Stimulated activated CD4-positive, alpha-beta T cell treated with anti-CD3 and anti-CD28 coated beads, Interleukin-12 subunit alpha, Interleukin-12 subunit beta, amount 100 ng/mL, for 4 hours (primary cell): ENCODE measurements around the gene AGTR2.
"Not testable (repeated sequence)": the region's sequence is repeated elsewhere in the genome, so short reads cannot be mapped to it uniquely, and the experiment has no call there.

ENCODE experiments used
- DNase-seq: peaks from one replicate; pipeline ENCODE4 v3.0.0-alpha.2; 2020

Gene AGTR2, protein sequence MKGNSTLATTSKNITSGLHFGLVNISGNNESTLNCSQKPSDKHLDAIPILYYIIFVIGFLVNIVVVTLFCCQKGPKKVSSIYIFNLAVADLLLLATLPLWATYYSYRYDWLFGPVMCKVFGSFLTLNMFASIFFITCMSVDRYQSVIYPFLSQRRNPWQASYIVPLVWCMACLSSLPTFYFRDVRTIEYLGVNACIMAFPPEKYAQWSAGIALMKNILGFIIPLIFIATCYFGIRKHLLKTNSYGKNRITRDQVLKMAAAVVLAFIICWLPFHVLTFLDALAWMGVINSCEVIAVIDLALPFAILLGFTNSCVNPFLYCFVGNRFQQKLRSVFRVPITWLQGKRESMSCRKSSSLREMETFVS

DNA sequence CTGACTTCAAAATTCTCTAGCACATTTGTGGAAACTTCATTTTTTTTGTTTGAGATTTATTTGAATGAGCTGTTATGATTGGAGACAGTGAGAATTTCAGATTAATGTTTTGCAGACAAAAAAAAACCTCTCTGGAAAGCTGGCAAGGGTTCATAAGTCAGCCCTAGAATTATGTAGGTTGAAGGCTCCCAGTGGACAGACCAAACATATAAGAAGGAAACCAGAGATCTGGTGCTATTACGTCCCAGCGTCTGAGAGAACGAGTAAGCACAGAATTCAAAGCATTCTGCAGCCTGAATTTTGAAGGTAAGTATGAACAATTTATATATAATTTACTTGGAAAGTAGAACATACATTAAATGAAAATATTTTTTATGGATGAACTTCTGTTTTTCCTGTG is at the start of gene AGTR2:
AGTR2 (plus strand) TSS at position 234 of the 400 bp plus-strand sequence. CDS start 1,537 bp downstream, outside the sequence.
- no peak for DNase-seq

DNA sequence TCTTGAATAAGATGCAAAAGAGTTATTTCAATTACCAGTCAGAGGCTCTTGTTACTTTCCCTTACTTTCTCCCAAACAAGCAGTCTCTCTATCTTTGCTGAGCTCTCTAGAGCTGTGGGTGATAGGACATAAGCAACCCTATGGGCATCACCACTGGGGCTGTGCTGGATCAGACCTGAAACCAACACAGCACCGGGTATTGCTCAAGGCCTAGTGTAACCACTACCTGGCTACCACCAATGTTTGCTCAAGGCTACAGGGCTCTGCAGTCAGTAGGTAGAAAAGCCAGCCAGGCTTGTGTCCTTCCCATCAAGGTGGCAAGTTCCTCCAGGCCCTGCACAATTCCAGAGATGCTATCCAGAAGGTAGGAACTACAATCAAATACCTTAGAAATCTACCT is 35.3 kb upstream of the AGTR2 start:
- no peak for DNase-seq

DNA sequence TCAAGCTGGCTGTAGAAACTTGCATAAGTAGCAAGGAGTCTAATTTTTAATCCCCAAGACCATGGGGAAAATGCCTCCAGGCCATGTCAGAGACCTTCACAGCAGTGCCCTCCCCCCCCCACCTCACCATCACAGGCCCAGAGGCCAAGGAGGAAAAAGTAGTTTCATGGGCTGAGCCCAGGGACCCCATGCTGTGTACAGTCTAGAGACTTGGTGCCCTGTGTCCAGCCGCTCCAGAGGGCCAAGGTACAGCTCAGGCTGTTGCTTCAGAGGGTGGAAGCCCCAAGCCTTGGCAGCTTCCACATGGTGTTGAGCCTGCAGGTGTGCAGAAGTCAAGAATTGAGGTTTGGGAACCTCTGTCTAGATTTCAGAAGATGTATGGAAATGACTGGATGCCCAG is 29.3 kb upstream of the AGTR2 start:
- not testable (repeated sequence) for DNase-seq

- DNase-seq, result no peak
Observed at GRCh38 chrX:116142976-116143375, 27.6 kb upstream of the AGTR2 start.

- no peak for DNase-seq
Observed at GRCh38 chrX:116172976-116173375, 2.4 kb downstream of the AGTR2 start.

DNA sequence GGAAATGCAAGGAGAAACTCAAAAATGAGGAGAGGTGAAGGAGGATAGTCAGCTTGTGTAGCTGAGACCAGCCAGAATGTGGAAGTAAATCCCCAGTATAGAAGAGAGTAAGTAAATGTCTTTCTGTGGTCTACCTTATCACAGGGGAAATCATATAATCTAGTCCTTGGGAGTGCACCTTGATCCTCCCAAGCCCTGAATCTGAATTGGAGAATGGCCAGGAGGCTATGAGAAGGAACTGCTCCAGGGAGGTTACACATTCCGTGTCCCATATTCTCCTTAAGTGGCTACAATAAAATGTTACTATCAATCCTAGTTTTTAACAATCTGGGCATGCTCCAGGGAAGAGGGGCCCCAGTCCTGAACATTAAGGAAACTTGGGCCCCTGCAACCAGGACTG is 10.8 kb downstream of the AGTR2 start:
- no peak for DNase-seq

- DNase-seq, result no peak
Observed at GRCh38 chrX:116185163-116185562, 14.6 kb downstream of the AGTR2 start.

DNA sequence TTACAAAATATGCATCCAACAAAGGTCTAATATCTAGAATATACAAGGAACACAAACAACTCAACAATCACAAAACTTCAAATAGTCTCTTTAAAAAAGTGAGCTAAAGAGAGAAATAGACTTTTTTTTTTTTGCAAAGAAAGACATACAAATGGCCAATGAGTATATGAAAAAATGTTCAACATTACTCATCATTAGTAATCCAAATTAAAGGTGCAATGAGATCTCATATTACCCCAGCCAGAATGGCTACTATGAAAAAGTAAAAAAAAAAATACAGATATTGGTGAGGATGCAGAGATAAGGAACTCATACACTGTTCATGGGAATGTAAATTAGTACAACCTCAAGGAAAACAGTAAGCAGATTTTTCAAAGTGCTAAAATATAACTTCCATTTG is 24.1 kb downstream of the AGTR2 start:
- no peak for DNase-seq

DNA sequence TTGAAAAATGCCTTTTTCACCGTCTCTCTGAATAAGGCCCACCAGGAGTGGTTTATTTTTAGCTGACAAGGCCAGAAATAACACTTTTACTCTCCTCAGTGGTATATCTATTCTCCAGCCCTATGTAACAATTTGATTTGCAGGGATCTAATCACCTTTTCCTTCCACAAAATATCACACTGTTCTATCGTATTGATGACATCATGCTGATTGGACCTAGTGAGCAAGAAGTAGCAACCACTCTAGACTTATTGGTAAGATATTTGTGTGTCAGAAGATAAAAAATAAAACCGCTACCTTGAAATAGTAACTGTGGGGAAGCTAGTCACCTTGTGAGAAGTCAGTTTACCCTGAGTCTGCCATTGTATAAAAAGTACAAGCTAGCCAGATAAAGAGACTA is 27.7 kb downstream of the AGTR2 start:
- no peak for DNase-seq

DNA sequence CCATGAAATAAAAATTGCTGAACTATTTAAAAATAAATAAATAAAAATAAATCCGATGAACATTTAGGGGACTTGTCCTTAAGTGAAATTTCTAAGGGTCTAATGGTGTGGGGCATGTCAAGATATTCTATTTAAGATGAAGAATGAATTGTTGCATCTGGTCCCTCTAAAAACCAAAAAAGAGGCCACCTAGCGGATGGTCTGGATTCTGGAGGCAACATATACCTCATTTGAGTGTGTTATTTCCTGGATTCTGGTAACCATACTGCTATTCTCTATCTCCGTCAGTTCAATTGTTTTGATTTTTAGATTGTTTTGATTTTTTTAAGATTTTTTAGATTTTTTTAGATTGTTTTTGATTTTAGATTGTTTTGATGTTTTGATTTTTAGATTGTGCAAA is 28.3 kb downstream of the AGTR2 start:
- no peak for DNase-seq

GRCh38 chrX:116204932-116205331 is 34.4 kb downstream of the AGTR2 start:
- no peak for DNase-seq

- DNase-seq, result no peak
Observed at GRCh38 chrX:116213262-116213661, 42.7 kb downstream of the AGTR2 start.

- DNase-seq, result not testable (repeated sequence)
Observed at GRCh38 chrX:116217080-116217479, 46.5 kb downstream of the AGTR2 start.
